ENCODE data around the gene TSPAN15. TPM values are rescaled to one million over a fixed set of nuclear protein-coding genes. Genes with fewer than 3 reads are reported as not detected.

Gene TSPAN15
- polyA plus RNA-seq, 4 donors = 43.2 to 72.1 (median 47.7) TPM

DNA sequence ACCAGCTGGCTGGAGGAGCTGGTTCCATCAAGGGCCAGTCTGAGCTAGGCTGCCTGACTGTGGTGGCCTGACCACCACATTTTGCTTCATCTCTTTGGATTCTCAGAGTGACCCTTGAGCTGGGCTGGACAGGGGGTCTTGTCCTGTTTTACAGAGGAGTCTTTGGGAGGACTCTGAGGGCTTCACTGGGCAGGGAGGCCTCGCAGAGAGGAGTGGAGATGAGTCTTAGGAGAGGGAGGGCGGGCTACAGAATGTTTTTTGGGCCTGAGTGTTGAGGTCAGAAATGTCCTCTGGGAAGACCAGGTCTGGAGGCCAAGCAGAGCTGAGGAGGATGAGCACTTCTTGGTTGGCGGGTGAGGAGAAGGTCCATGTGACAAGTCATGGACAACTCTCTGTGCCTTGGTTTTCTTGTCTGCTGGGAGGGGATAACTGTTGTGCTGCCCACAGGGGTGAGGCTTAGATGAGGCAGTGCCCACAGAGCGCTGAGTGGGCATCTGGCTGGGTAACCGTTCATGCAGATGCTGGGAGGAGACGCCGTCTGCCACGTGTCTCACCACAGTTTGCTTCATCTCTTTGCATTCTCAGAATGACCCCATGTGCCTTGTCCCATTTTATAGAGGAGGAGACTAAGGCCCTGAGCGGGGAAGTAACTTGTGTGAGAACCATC, 9.4 kb downstream of the TSPAN15 start:
- no peaks in the 10 kb centered on the region for H3K27me3 ChIP-seq (ENCODE audit: control insufficient read depth in 3 of 3, insufficient read depth in 3 of 3, low read length in 3 of 3)
- H3K9me3 ChIP-seq (ENCODE audit: control insufficient read depth in 2 of 2, insufficient read depth in 1 of 2, low read depth in 1 of 2, low read length in 1 of 2) = no peaks in the 10 kb centered on the region
- 84 to 93% (median 87%) methylated on average over 9 of the region's 9 CpGs for WGBS, 3 donors
- peaks cover 0 to 32% (median 4%) of the 10 kb centered on the region in 3 donors for H3K36me3 ChIP-seq (ENCODE audit: control insufficient read depth in 3 of 3, insufficient read depth in 2 of 3, low read depth in 1 of 3, low read length in 3 of 3)
- no peak overlapping the region for H3K4me3 ChIP-seq (ENCODE audit: low read depth in 1 of 3, low read length in 3 of 3)
- no peak for FAIRE-seq
- H3K4me1 ChIP-seq (ENCODE audit: control insufficient read depth in 3 of 3, insufficient read depth in 2 of 3, low read depth in 1 of 3, low read length in 2 of 3) = peaks cover 8 to 59% (median 29%) of the 10 kb centered on the region in 3 donors
- no peak for DNase-seq
- H3K27ac ChIP-seq (ENCODE audit: low read depth in 1 of 3, low read length in 2 of 3) = peak overlapping the region; percentile 89 to 92 (median 91)

DNA sequence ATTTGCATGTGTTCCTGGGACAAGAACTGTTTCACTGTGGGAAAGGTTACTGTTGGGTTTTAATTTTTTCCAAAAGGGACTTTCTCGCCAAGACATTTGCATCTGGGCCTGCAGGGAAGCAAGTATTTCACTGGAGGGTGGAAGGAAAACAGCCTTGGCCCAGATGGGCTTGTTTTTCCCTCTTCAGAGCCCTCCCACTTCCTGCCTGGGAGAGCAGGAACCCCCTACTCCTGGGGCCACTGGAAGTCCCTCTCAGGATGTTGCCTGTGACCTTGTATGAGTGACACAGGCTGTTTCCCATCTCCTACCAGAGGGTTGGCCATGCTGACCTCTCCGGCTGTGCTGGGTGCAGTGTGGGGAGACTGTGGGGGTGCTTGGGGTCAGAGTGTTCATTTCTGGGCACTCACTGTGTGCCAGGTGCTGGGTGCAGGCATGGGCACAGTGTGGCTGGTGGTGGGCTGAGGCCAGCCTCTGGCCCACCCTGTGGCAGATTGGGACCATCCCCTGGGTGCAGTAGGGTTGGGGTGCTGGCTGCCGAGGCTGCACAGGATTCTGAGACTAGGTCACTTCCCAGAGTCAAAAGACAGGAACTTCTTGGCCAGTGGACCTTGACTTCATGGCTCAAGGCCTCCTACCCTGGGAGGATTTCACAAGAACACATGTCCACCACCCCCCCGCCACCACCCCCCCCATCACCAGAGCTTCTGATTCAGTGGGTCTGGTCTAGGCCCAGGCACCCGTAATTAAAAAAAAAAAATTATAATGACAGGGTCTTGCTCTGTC, 10.2 kb downstream of the TSPAN15 start:
- DNase-seq (peak in 1 of 2 donors; percentile 26), FAIRE-seq (no peak)
- no peaks in the 10 kb centered on the region for H3K9me3 ChIP-seq (ENCODE audit: control insufficient read depth in 2 of 2, insufficient read depth in 1 of 2, low read depth in 1 of 2, low read length in 1 of 2)
- H3K27me3 ChIP-seq (ENCODE audit: control insufficient read depth in 3 of 3, insufficient read depth in 3 of 3, low read length in 3 of 3) = no peaks in the 10 kb centered on the region
- H3K27ac ChIP-seq (ENCODE audit: low read depth in 1 of 3, low read length in 2 of 3) = peak overlapping the region; percentile 6 to 89 (median 39)
- WGBS, 3 donors = 80 to 83% (median 81%) methylated on average over 5 of the region's 5 CpGs
- no peak overlapping the region for H3K4me3 ChIP-seq (ENCODE audit: low read depth in 1 of 3, low read length in 3 of 3)
- H3K4me1 ChIP-seq (ENCODE audit: control insufficient read depth in 3 of 3, insufficient read depth in 2 of 3, low read depth in 1 of 3, low read length in 2 of 3) = peaks cover 8 to 59% (median 29%) of the 10 kb centered on the region in 3 donors
- peaks cover 0 to 29% (median 4%) of the 10 kb centered on the region in 3 donors for H3K36me3 ChIP-seq (ENCODE audit: control insufficient read depth in 3 of 3, insufficient read depth in 2 of 3, low read depth in 1 of 3, low read length in 3 of 3)

DNA sequence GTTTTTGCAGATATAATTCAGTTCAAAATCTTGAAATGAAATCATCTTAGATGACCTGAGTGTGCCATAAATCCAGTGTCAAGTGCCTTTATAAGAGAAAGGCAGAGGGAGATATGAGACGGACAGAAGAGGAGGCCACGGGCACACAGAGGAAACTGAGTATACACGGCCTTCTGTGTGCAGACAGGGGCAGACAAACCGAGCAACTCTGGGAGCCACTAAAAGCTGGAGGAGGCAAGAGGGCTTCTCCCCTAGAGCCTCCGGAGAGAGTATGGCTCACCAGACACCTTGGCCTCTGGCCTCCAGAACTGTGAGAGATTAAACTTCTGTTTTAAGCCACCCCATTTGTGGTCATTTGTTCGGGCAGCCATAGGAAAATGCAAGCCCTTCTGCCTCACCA, 12.6 kb downstream of the TSPAN15 start:
- Histone ChIP-seq H3K4me3 (ENCODE audit: low read depth in 1 of 3, low read length in 3 of 3) (no peak overlapping the region), H3K9me3 (ENCODE audit: control insufficient read depth in 2 of 2, insufficient read depth in 1 of 2, low read depth in 1 of 2, low read length in 1 of 2) (no peaks in the 10 kb centered on the region), H3K4me1 (ENCODE audit: control insufficient read depth in 3 of 3, insufficient read depth in 2 of 3, low read depth in 1 of 3, low read length in 2 of 3) (peaks cover 11 to 44% (median 24%) of the 10 kb centered on the region in 3 donors), H3K27ac (ENCODE audit: low read depth in 1 of 3, low read length in 2 of 3) (peak overlapping the region in 2 of 3 donors; percentile 55 to 74), H3K36me3 (ENCODE audit: control insufficient read depth in 3 of 3, insufficient read depth in 2 of 3, low read depth in 1 of 3, low read length in 3 of 3) (peaks cover 0 to 25% (median 0%) of the 10 kb centered on the region in 3 donors), H3K27me3 (ENCODE audit: control insufficient read depth in 3 of 3, insufficient read depth in 3 of 3, low read length in 3 of 3) (no peaks in the 10 kb centered on the region)
- DNase-seq = no peak
- 75 to 82% (median 80%) methylated on average over 6 of the region's 6 CpGs for WGBS, 3 donors
- no peak for FAIRE-seq

- DNase-seq (no peak), FAIRE-seq (no peak)
- Histone ChIP-seq H3K9me3 (ENCODE audit: control insufficient read depth in 2 of 2, insufficient read depth in 1 of 2, low read depth in 1 of 2, low read length in 1 of 2) (no peaks in the 10 kb centered on the region), H3K27me3 (ENCODE audit: control insufficient read depth in 3 of 3, insufficient read depth in 3 of 3, low read length in 3 of 3) (no peaks in the 10 kb centered on the region), H3K27ac (ENCODE audit: low read depth in 1 of 3, low read length in 2 of 3) (peak overlapping the region in 2 of 3 donors; percentile 55 to 74), H3K36me3 (ENCODE audit: control insufficient read depth in 3 of 3, insufficient read depth in 2 of 3, low read depth in 1 of 3, low read length in 3 of 3) (peaks cover 0 to 25% (median 0%) of the 10 kb centered on the region in 3 donors), H3K4me1 (ENCODE audit: control insufficient read depth in 3 of 3, insufficient read depth in 2 of 3, low read depth in 1 of 3, low read length in 2 of 3) (peaks cover 11 to 39% (median 24%) of the 10 kb centered on the region in 3 donors), H3K4me3 (ENCODE audit: low read depth in 1 of 3, low read length in 3 of 3) (no peak overlapping the region)
- 68 to 76% (median 70%) methylated on average over 7 of the region's 7 CpGs for WGBS, 3 donors
Observed at GRCh38 chr10:69464401-69464800, 13.1 kb downstream of the TSPAN15 start.

GRCh38 chr10:69464801-69465401, 13.6 kb downstream of the TSPAN15 start:
- 17 to 46% (median 28%) methylated on average over 2 of the region's 2 CpGs for WGBS, 3 donors
- H3K27ac ChIP-seq (ENCODE audit: low read depth in 1 of 3, low read length in 2 of 3) = peak overlapping the region in 2 of 3 donors; percentile 55 to 74
- peaks cover 11 to 34% (median 23%) of the 10 kb centered on the region in 3 donors for H3K4me1 ChIP-seq (ENCODE audit: control insufficient read depth in 3 of 3, insufficient read depth in 2 of 3, low read depth in 1 of 3, low read length in 2 of 3)
- no peak overlapping the region for H3K4me3 ChIP-seq (ENCODE audit: low read depth in 1 of 3, low read length in 3 of 3)
- DNase-seq (peak in 1 of 2 donors; percentile 71), FAIRE-seq (no peak)
- H3K9me3 ChIP-seq (ENCODE audit: control insufficient read depth in 2 of 2, insufficient read depth in 1 of 2, low read depth in 1 of 2, low read length in 1 of 2) = no peaks in the 10 kb centered on the region
- H3K36me3 ChIP-seq (ENCODE audit: control insufficient read depth in 3 of 3, insufficient read depth in 2 of 3, low read depth in 1 of 3, low read length in 3 of 3) = peaks cover 0 to 22% (median 0%) of the 10 kb centered on the region in 3 donors
- H3K27me3 ChIP-seq (ENCODE audit: control insufficient read depth in 3 of 3, insufficient read depth in 3 of 3, low read length in 3 of 3) = no peaks in the 10 kb centered on the region

- H3K36me3 ChIP-seq (ENCODE audit: control insufficient read depth in 3 of 3, insufficient read depth in 2 of 3, low read depth in 1 of 3, low read length in 3 of 3) = peaks cover 0 to 15% (median 0%) of the 10 kb centered on the region in 3 donors
- no peak overlapping the region for H3K4me3 ChIP-seq (ENCODE audit: low read depth in 1 of 3, low read length in 3 of 3)
- H3K4me1 ChIP-seq (ENCODE audit: control insufficient read depth in 3 of 3, insufficient read depth in 2 of 3, low read depth in 1 of 3, low read length in 2 of 3) = peaks cover 8 to 28% (median 17%) of the 10 kb centered on the region in 3 donors
- FAIRE-seq = no peak
- DNase-seq = no peak
- 83 to 93% (median 90%) methylated on average over 9 of the region's 9 CpGs for whole genome bisulfite sequencing, 3 donors
- peak overlapping the region in 2 of 3 donors; percentile 55 to 74 for H3K27ac ChIP-seq (ENCODE audit: low read depth in 1 of 3, low read length in 2 of 3)
- no peaks in the 10 kb centered on the region for H3K27me3 ChIP-seq (ENCODE audit: control insufficient read depth in 3 of 3, insufficient read depth in 3 of 3, low read length in 3 of 3)
- no peaks in the 10 kb centered on the region for H3K9me3 ChIP-seq (ENCODE audit: control insufficient read depth in 2 of 2, insufficient read depth in 1 of 2, low read depth in 1 of 2, low read length in 1 of 2)
Observed at GRCh38 chr10:69465457-69466157, 14.3 kb downstream of the TSPAN15 start.

DNA sequence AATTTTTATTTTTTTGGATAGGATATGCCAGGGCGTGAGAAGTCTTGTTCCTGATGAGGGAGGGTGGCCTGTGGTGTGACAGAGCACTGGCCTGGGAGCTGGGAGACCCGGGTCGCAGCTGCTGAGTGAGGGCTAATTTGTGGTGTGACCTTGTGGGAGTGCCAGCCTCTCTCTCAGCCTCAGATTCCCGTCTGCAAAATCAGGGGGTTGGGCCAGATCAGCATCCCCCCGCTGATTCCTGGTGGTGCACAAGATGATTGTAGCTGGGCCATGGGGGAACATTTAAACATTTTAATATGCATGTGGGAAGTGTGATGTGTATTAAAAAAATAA, 14.9 kb downstream of the TSPAN15 start:
- WGBS, 3 donors = 44 to 60% (median 57%) methylated on average over 5 of the region's 5 CpGs
- peaks cover 8 to 24% (median 14%) of the 10 kb centered on the region in 3 donors for H3K4me1 ChIP-seq (ENCODE audit: control insufficient read depth in 3 of 3, insufficient read depth in 2 of 3, low read depth in 1 of 3, low read length in 2 of 3)

GRCh38 chr10:69466689-69467088, 15.4 kb downstream of the TSPAN15 start:
- H3K4me3 ChIP-seq (ENCODE audit: low read depth in 1 of 3, low read length in 3 of 3) = no peak overlapping the region
- H3K27ac ChIP-seq (ENCODE audit: low read depth in 1 of 3, low read length in 2 of 3) = no peak overlapping the region
- WGBS, 3 donors = 74 to 79% (median 75%) methylated on average over 10 of the region's 10 CpGs
- peaks cover 8 to 19% (median 10%) of the 10 kb centered on the region in 3 donors for H3K4me1 ChIP-seq (ENCODE audit: control insufficient read depth in 3 of 3, insufficient read depth in 2 of 3, low read depth in 1 of 3, low read length in 2 of 3)
- H3K36me3 ChIP-seq (ENCODE audit: control insufficient read depth in 3 of 3, insufficient read depth in 2 of 3, low read depth in 1 of 3, low read length in 3 of 3) = peaks cover 0 to 9% (median 0%) of the 10 kb centered on the region in 3 donors
- H3K9me3 ChIP-seq (ENCODE audit: control insufficient read depth in 2 of 2, insufficient read depth in 1 of 2, low read depth in 1 of 2, low read length in 1 of 2) = no peaks in the 10 kb centered on the region
- no peaks in the 10 kb centered on the region for H3K27me3 ChIP-seq (ENCODE audit: control insufficient read depth in 3 of 3, insufficient read depth in 3 of 3, low read length in 3 of 3)
- no peak for DNase-seq
- FAIRE-seq = no peak

More for the DNA sequence above, 14.9 kb downstream of the TSPAN15 start:
- no peaks in the 10 kb centered on the region for H3K27me3 ChIP-seq (ENCODE audit: control insufficient read depth in 3 of 3, insufficient read depth in 3 of 3, low read length in 3 of 3)
- peak overlapping the region in 1 of 3 donors; percentile 5 for H3K27ac ChIP-seq (ENCODE audit: low read depth in 1 of 3, low read length in 2 of 3)
- peaks cover 0 to 14% (median 0%) of the 10 kb centered on the region in 3 donors for H3K36me3 ChIP-seq (ENCODE audit: control insufficient read depth in 3 of 3, insufficient read depth in 2 of 3, low read depth in 1 of 3, low read length in 3 of 3)
- no peak overlapping the region for H3K4me3 ChIP-seq (ENCODE audit: low read depth in 1 of 3, low read length in 3 of 3)
- no peak for DNase-seq
- FAIRE-seq = no peak
- no peaks in the 10 kb centered on the region for H3K9me3 ChIP-seq (ENCODE audit: control insufficient read depth in 2 of 2, insufficient read depth in 1 of 2, low read depth in 1 of 2, low read length in 1 of 2)
